HG03159 (cell line): Measurements from ENCODE around the gene OTUB1.
"Not testable (repeated sequence)": the region's sequence is repeated elsewhere in the genome, so short reads cannot be mapped to it uniquely, and the experiment has no call there.

Experiments used
- ATAC-seq: cut with Tn5 transposase; IDR thresholded peaks from one replicate; pipeline ENCODE4 v1.9.1; 2021; ENCODE audit warnings: mild to moderate bottlenecking, moderate library complexity; ENCODE audit not compliant: unreplicated experiment

Gene OTUB1

DNA sequence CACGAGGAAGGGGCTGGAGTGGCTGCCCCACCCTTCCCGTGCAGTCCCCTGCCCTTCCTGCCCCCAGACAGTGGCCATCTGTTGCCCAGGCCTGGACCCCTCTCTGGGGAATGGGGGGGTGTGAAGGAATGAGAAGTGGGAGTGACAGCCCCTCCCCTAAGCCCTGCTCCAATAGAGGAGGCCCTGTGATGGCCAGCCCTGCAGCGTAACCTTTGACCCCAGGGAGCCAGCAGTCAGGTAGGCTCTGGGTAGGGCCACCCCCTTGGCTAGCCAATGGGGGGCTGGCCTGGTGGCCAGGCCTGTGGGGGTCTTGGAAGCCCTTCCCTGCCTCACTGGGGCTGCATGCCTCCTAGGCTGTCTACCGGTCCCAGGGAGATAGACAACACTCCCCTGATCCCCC, 56.1 kb downstream of the OTUB1 start:
- ATAC-seq: no peak

DNA sequence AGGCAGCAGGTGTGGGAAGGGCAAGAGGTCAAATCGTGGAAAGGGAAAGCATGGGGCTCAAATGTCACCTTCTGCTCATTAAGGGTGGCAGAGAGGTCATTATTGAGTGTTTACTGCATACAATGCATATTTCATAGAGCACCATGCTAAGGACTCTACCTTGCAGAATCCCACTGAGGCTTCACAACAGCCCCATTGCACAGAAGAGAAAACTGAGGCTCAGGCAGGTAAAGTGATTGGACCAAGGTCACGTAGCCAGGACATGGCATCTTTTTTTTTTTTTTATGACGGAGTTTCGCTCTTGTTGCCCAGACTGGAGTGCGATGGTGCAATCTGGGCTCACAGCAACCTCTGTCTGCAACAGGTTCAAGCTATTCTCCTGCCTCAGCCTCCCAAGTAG, 57.3 kb downstream of the OTUB1 start:
- no peak for ATAC-seq

DNA sequence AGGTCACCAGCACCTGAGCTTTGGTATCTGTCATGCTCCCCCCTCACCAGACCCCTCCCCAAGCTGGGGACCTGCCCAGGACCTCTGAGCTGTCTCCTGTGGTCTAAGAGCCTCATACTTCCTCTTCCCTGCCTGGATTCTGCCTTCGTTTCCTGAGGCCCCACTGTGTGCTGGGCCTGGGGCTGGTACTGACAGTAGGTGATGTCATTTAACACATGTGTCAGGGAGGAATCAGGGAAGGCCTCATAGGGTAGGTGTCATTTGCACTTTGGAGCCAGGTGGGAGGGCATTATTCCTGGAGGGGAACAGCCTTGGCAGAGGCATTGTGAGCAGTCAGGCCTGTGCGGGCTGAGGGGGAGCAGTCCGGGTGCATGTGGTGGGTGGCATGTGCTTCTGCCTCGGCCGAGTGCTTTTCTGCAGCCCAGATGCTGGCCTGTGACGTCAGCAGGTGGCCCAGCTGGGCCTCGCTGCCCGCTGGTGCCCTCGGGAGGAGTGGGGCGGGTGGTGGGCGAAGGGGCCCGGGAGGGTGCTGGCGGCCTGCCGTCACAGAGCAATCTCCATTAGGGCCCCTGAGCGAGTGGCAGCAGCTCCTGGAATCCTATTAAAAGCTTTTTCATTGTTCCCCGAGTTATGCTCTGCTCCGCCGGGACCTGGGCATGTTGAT, 58.6 kb downstream of the OTUB1 start:
- ATAC-seq: no peak

DNA sequence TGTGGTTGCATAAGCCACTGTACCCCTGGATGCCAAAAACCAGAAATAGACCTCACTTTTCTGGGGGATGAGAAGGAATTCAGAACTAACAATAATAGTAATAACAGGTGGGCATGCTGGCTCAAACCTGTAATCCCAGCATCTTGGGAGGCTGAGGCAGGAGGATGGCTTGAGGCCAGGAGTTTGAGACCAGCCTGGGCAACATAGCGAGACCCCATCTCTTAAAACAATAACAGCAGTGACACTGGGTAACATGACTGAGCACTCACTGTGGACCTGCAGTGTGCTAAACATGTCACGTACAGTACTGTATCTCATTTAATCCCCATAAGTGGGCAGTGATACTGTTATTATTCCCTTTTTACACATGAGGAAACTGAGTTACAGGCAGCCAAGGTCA, 59.5 kb downstream of the OTUB1 start:
- no peak for ATAC-seq

DNA sequence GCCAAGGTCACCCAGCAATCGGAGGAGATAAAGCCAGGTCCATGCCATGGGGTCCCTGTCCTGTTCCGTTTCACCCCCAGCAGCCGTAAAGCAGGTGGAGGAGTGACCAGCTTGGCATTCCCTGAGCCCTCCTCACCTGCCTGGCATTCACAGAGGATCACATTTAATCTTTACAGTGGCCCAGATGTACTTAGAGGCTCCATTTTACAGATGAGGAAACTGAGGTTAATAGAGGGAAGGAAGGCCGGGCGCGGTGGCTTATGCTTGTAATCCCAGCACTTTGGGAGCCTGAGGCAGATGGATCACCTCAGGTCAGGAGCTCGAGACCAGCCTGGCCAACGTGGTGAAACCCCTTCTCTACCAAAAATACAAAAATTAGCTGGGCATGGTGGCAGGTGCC, 61.1 kb downstream of the OTUB1 start:
- not testable (repeated sequence) for ATAC-seq
